Activated CD8-positive, alpha-beta T cell treated with anti-CD3 and anti-CD28 coated beads for 36 hours (primary cell): ENCODE measurements around the gene KPNA1. TPM values are rescaled to one million over a fixed set of nuclear protein-coding genes. Genes with fewer than 3 reads are reported as not detected.

Experiments used
- ATAC-seq: fragments of 200-7000 bp; cut with Tn5 transposase; one replicate; pipeline ENCODE4 v1.10.0; 2021; ENCODE audit warnings: mild to moderate bottlenecking, moderate library complexity
- CTCF ChIA-PET: fragments of 350-600 bp; sonication (Branson Sonifier 250); formaldehyde crosslinking; loops from one replicate; lab custom pipeline; 2021; ENCODE audit warnings: antibody characterized with exemption; lab: Charles Lee
- POLR2A ChIA-PET: fragments of 350-600 bp; sonication (Branson Sonifier 250); formaldehyde crosslinking; loops from one replicate; lab custom pipeline; 2021; ENCODE audit warnings: antibody characterized with exemption; lab: Charles Lee
- DNase-seq: peaks from one replicate; pipeline ENCODE4 v3.0.0-alpha.2; 2020
- H3K27ac Mint-ChIP-seq: one replicate; pipeline ENCODE4 v1.8.0; 2021; ENCODE audit warnings: mild to moderate bottlenecking, mixed read lengths
- H3K27me3 Mint-ChIP-seq: one replicate; pipeline ENCODE4 v1.8.0; 2021; ENCODE audit warnings: mixed read lengths
- H3K36me3 Mint-ChIP-seq: one replicate; pipeline ENCODE4 v1.8.0; 2021; ENCODE audit warnings: low read depth, mixed read lengths
- H3K4me1 Mint-ChIP-seq: one replicate; pipeline ENCODE4 v1.8.0; 2021; ENCODE audit warnings: low read depth, mixed read lengths
- H3K4me3 Mint-ChIP-seq: one replicate; pipeline ENCODE4 v1.8.0; 2021; ENCODE audit warnings: mild to moderate bottlenecking, moderate library complexity, mixed read lengths
- H3K9me3 Mint-ChIP-seq: one replicate; pipeline ENCODE4 v1.8.0; 2021; ENCODE audit warnings: mixed read lengths
- intact Hi-C: fragments of 100-400 bp; cut with micrococcal nuclease; formaldehyde crosslinking; loops from one replicate; pipeline ENCODE4 v1.10.0; 2022
- total RNA-seq, 2 experiments: library from RNA; stranded (reverse); gene quantifications; one replicate each; pipeline ENCODE4 v1.2.3, GENCODE V29; 2021
- TF ChIP-seq, protein P1 (sequence below): fragments of 200-600 bp; IDR thresholded peaks from one replicate; pipeline ENCODE4 v1.8.0; 2022; ENCODE audit warnings: antibody characterized with exemption, mild to moderate bottlenecking

The KPNA1 gene
- total RNA-seq, 2 experiments from 2014 or later, result 46.6 to 47.4 TPM

GRCh38 chr3:122538956-122539490 lies 24.3 kb upstream of the KPNA1 start:
- H3K36me3 Mint-ChIP-seq, result peaks cover 35% of the 10 kb centered on the region

GRCh38 chr3:122536632-122537001 lies 21.9 kb upstream of the KPNA1 start:
- no peak overlapping the region for H3K27ac Mint-ChIP-seq
- H3K4me1 Mint-ChIP-seq, result peaks cover 38% of the 10 kb centered on the region
- intact Hi-C loops, result no loop called here
- ATAC-seq (no peak), DNase-seq (no peak)
- POLR2A ChIA-PET, result no interaction called here
- peaks cover 50% of the 10 kb centered on the region for H3K36me3 Mint-ChIP-seq
- TF ChIP-seq, protein P1, sequence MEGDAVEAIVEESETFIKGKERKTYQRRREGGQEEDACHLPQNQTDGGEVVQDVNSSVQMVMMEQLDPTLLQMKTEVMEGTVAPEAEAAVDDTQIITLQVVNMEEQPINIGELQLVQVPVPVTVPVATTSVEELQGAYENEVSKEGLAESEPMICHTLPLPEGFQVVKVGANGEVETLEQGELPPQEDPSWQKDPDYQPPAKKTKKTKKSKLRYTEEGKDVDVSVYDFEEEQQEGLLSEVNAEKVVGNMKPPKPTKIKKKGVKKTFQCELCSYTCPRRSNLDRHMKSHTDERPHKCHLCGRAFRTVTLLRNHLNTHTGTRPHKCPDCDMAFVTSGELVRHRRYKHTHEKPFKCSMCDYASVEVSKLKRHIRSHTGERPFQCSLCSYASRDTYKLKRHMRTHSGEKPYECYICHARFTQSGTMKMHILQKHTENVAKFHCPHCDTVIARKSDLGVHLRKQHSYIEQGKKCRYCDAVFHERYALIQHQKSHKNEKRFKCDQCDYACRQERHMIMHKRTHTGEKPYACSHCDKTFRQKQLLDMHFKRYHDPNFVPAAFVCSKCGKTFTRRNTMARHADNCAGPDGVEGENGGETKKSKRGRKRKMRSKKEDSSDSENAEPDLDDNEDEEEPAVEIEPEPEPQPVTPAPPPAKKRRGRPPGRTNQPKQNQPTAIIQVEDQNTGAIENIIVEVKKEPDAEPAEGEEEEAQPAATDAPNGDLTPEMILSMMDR, result no peak
- H3K9me3 Mint-ChIP-seq, result no peaks in the 10 kb centered on the region
- H3K4me3 Mint-ChIP-seq, result no peak overlapping the region
- H3K27me3 Mint-ChIP-seq, result no peaks in the 10 kb centered on the region
- CTCF ChIA-PET, result interaction anchor here (0.8 to 1.9 kb wide), 2 partner anchors 10 to 78 kb away, joined by 4 read pairs; no protein-coding TSS in a partner anchor

More at GRCh38 chr3:122538956-122539490, 24.3 kb upstream of the KPNA1 start:
- Mint-ChIP-seq H3K4me1 (peaks cover 15% of the 10 kb centered on the region), H3K9me3 (no peaks in the 10 kb centered on the region), H3K4me3 (no peak overlapping the region), H3K27ac (no peak overlapping the region), H3K27me3 (no peaks in the 10 kb centered on the region)
- TF ChIP-seq, protein P1, result no peak
- CTCF ChIA-PET, result no interaction called here
- ATAC-seq (no peak), DNase-seq (no peak)
- POLR2A ChIA-PET, result no interaction called here
- intact Hi-C loops, result no loop called here

GRCh38 chr3:122535964-122536631 lies 21.4 kb upstream of the KPNA1 start:
- TF ChIP-seq, protein P1, result no peak
- intact Hi-C loops, result no loop called here
- peaks cover 50% of the 10 kb centered on the region for H3K36me3 Mint-ChIP-seq
- ChIA-PET CTCF (interaction anchor here (0.8 to 1.9 kb wide), 2 partner anchors 10 to 77 kb away, joined by 4 read pairs; no protein-coding TSS in a partner anchor), POLR2A (interaction anchor here (1.8 kb wide), 1 partner anchor 21 kb away, joined by 5 read pairs; the partner anchor contains the start of gene KPNA1)
- H3K27ac Mint-ChIP-seq, result no peak overlapping the region
- H3K27me3 Mint-ChIP-seq, result no peaks in the 10 kb centered on the region
- DNase-seq (no peak), ATAC-seq (no peak)
- no peaks in the 10 kb centered on the region for H3K9me3 Mint-ChIP-seq
- H3K4me1 Mint-ChIP-seq, result peaks cover 38% of the 10 kb centered on the region
- H3K4me3 Mint-ChIP-seq, result no peak overlapping the region

- peak; percentile 69 for DNase-seq
- Mint-ChIP-seq H3K27me3 (no peaks in the 10 kb centered on the region), H3K4me1 (peaks cover 38% of the 10 kb centered on the region), H3K27ac (peak overlapping the region; percentile 37), H3K36me3 (peaks cover 46% of the 10 kb centered on the region), H3K9me3 (no peaks in the 10 kb centered on the region), H3K4me3 (no peak overlapping the region)
- CTCF ChIA-PET, result interaction anchor here (0.6 to 1.7 kb wide), 6 partner anchors 15 to 179 kb away, joined by 3 to 11 read pairs (median 3); no protein-coding TSS in a partner anchor
- POLR2A ChIA-PET, result interaction anchor here (1.0 to 1.5 kb wide), 2 partner anchors 118 to 150 kb away, joined by 3 to 4 read pairs; partner anchors contain the start of genes FAM162A and WDR5B
- intact Hi-C loops, result loop anchor here (1.0 kb wide), 1 partner anchor 37 kb away; no protein-coding TSS in a partner anchor
- TF ChIP-seq, protein P1, result no peak
- peak; percentile 99 for ATAC-seq
These were observed 19.2 kb upstream of the KPNA1 start for GRCh38 chr3:122533931-122534334.

- Mint-ChIP-seq H3K27me3 (no peaks in the 10 kb centered on the region), H3K4me1 (peaks cover 38% of the 10 kb centered on the region), H3K9me3 (no peaks in the 10 kb centered on the region), H3K36me3 (peaks cover 44% of the 10 kb centered on the region), H3K27ac (peak overlapping the region; percentile 37), H3K4me3 (no peak overlapping the region)
- ChIA-PET POLR2A (interaction anchor here (1.5 kb wide), 1 partner anchor 118 kb away, joined by 3 read pairs; the partner anchor contains the start of gene WDR5B), CTCF (interaction anchor here (1.0 to 1.6 kb wide), 4 partner anchors 16 to 179 kb away, joined by 3 to 5 read pairs (median 3); no protein-coding TSS in a partner anchor)
- intact Hi-C loops, result loop anchor here (1.0 kb wide), 1 partner anchor 36 kb away; no protein-coding TSS in a partner anchor
- TF ChIP-seq, protein P1, result no peak
- no peak for DNase-seq
- peak; percentile 31 for ATAC-seq
These were observed 18.7 kb upstream of the KPNA1 start for GRCh38 chr3:122533480-122533879.
